GM21576 (cell line): Measurements from ENCODE around the gene FGF4.

Experiments
- ATAC-seq: cut with Tn5 transposase; IDR thresholded peaks from one replicate; pipeline ENCODE4 v1.9.1; 2021; ENCODE audit warnings: mild to moderate bottlenecking, moderate library complexity; ENCODE audit not compliant: unreplicated experiment

Gene FGF4

GRCh38 chr11:69729252-69729651 is 45.9 kb downstream of the FGF4 start:
- no peak for ATAC-seq

GRCh38 chr11:69727266-69727665 is 47.9 kb downstream of the FGF4 start:
- no peak for ATAC-seq

- no peak for ATAC-seq
Measured at GRCh38 chr11:69726481-69726880, 48.7 kb downstream of the FGF4 start.

- no peak for ATAC-seq
Measured at GRCh38 chr11:69726019-69726418, 49.1 kb downstream of the FGF4 start.

GRCh38 chr11:69721745-69722144 is 53.4 kb downstream of the FGF4 start:
- ATAC-seq: no peak

GRCh38 chr11:69721106-69721505 is 54.0 kb downstream of the FGF4 start:
- no peak for ATAC-seq
